Fibroblast of lung (primary cell): Measurements from ENCODE around the gene CCDC33. TPM values are rescaled to one million over a fixed set of nuclear protein-coding genes. Genes with fewer than 3 reads are reported as not detected.

Experiments used
- DNase-seq, 2 donors: peaks; one replicate each; pipeline versions ENCODE4 v3.0.0 to v3.0.0-alpha.2; 2010; ENCODE audit warnings: low read depth in 2 of 2
- H2AFZ ChIP-seq: 2 replicates; pipeline ENCODE4 v1.5.1; 2012; ENCODE audit warnings: low read length, control low read depth, inconsistent platforms
- H3K27ac ChIP-seq: 2 replicates; pipeline ENCODE4 v1.5.1; 2011; ENCODE audit warnings: low read length, control low read depth; ENCODE audit not compliant: insufficient read depth
- H3K27me3 ChIP-seq: 2 replicates; pipeline ENCODE4 v1.5.1; 2011; ENCODE audit warnings: mild to moderate bottlenecking, low read length; ENCODE audit not compliant: control insufficient read depth, insufficient read depth
- H3K36me3 ChIP-seq: 2 replicates; pipeline ENCODE4 v1.5.1; 2011; ENCODE audit warnings: low read length; ENCODE audit not compliant: control insufficient read depth, insufficient read depth
- H3K4me1 ChIP-seq: 2 replicates; pipeline ENCODE4 v1.5.1; 2011; ENCODE audit warnings: low read length; ENCODE audit not compliant: control insufficient read depth, insufficient read depth; ENCODE audit errors: extremely low read depth
- H3K4me2 ChIP-seq: 2 replicates; pipeline ENCODE4 v1.5.1; 2011; ENCODE audit warnings: low read length, control low read depth; ENCODE audit not compliant: insufficient read depth; ENCODE audit errors: extremely low read depth
- H3K4me3 ChIP-seq, 4 experiments: fragments of 200-600 bp in 1 of 4; sonication (generic) in 1 of 4; replicated peaks in 1 of 4; 2 replicates each; pipeline ENCODE4 v1.5.1; 2011 to 2016; ENCODE audit warnings: low read length in 4 of 4, low read depth in 3 of 4, mild to moderate bottlenecking in 3 of 4, control low read depth in 2 of 4, inconsistent platforms in 1 of 4, mixed read lengths in 1 of 4; ENCODE audit not compliant: insufficient read depth in 1 of 4; ENCODE audit errors: control extremely low read depth in 1 of 4
- H3K79me2 ChIP-seq: 2 replicates; pipeline ENCODE4 v1.5.1; 2012; ENCODE audit warnings: mild to moderate bottlenecking, low read length, inconsistent platforms; ENCODE audit not compliant: control insufficient read depth, insufficient read depth
- H3K9ac ChIP-seq: 2 replicates; pipeline ENCODE4 v1.5.1; 2011; ENCODE audit warnings: mild to moderate bottlenecking, low read length, control low read depth; ENCODE audit not compliant: insufficient read depth
- H3K9me3 ChIP-seq: 2 replicates; pipeline ENCODE4 v1.5.1; 2012; ENCODE audit warnings: low read depth, low read length; ENCODE audit not compliant: control insufficient read depth, insufficient read depth
- H4K20me1 ChIP-seq: 2 replicates; pipeline ENCODE4 v1.5.1; 2011; ENCODE audit warnings: low read length; ENCODE audit not compliant: control insufficient read depth, insufficient read depth; ENCODE audit errors: extremely low read depth
- CTCF ChIP-seq, 2 donors: IDR thresholded peaks in 1 of 2; conservative IDR thresholded peaks in 1 of 2; 1 replicate in 1 of 2; 2 replicates in 1 of 2; pipeline ENCODE4 v1.5.1; 2011 to 2012; ENCODE audit warnings: low read length in 2 of 2, control low read depth in 1 of 2, inconsistent platforms in 1 of 2, low read depth in 1 of 2, mild to moderate bottlenecking in 1 of 2
- EZH2 ChIP-seq: IDR thresholded peaks from 2 replicates; pipeline ENCODE4 v1.5.1; 2012; ENCODE audit warnings: low read length, control low read depth, mild to moderate bottlenecking; ENCODE audit errors: missing control alignments
- polyA plus RNA-seq, 2 donors: library from polyadenylated mRNA; depleted of rRNA in 1 of 2; stranded (reverse) in 1 of 2; unstranded in 1 of 2; fragments of >200 nt; gene quantifications; 2 replicates each; pipeline ENCODE4 v1.2.1, GENCODE V29; 2011 to 2012; ENCODE audit warnings: missing spikeins in 1 of 2
- total RNA-seq: library from RNA; depleted of rRNA; stranded (reverse); fragments of >200 nt; gene quantifications from 2 replicates; pipeline ENCODE4 v1.2.1, GENCODE V29; 2014

The CCDC33 gene
- total and polyA plus RNA-seq, 2 donors (not counting 1 experiment from before 2014, with no cell fraction given): not detected

GRCh38 chr15:74227968-74228722 lies 8.0 kb upstream of the CCDC33 start:
- no peaks in the 10 kb centered on the region for H3K36me3 ChIP-seq
- H3K27me3 ChIP-seq: peaks cover 28% of the 10 kb centered on the region
- no peak overlapping the region for H2AFZ ChIP-seq
- H3K4me2 ChIP-seq: no peak overlapping the region
- no peaks in the 10 kb centered on the region for H3K4me1 ChIP-seq
- H3K4me3 ChIP-seq: no peak overlapping the region
- H4K20me1 ChIP-seq: no peaks in the 10 kb centered on the region
- H3K9me3 ChIP-seq: no peaks in the 10 kb centered on the region
- no peak overlapping the region for H3K9ac ChIP-seq
- no peak overlapping the region for H3K27ac ChIP-seq
- DNase-seq: peak in 1 of 2 donors; percentile 51
- no peaks in the 10 kb centered on the region for H3K79me2 ChIP-seq
- TF ChIP-seq CTCF (conservative IDR thresholded peaks at IDR 0.05 in 1 of 2, IDR thresholded peaks at IDR 0.05 in 1 of 2; ENCODE audit: low read depth in 1 of 2, low read length in 2 of 2): no peak

- Histone ChIP-seq H3K4me3 (no peak overlapping the region), H3K36me3 (no peaks in the 10 kb centered on the region), H3K9ac (no peak overlapping the region), H3K79me2 (no peaks in the 10 kb centered on the region), H3K9me3 (no peaks in the 10 kb centered on the region), H3K4me2 (no peak overlapping the region), H3K27me3 (peaks cover 29% of the 10 kb centered on the region), H2AFZ (no peak overlapping the region), H4K20me1 (no peaks in the 10 kb centered on the region), H3K27ac (no peak overlapping the region), H3K4me1 (no peaks in the 10 kb centered on the region)
- peak; percentile 3 to 43 for DNase-seq
- TF ChIP-seq CTCF (conservative IDR thresholded peaks at IDR 0.05 in 1 of 2, IDR thresholded peaks at IDR 0.05 in 1 of 2; ENCODE audit: low read depth in 1 of 2, low read length in 2 of 2): no peak
- TF ChIP-seq EZH2: no peak
Observed at GRCh38 chr15:74228723-74229081, 7.4 kb upstream of the CCDC33 start.

DNA sequence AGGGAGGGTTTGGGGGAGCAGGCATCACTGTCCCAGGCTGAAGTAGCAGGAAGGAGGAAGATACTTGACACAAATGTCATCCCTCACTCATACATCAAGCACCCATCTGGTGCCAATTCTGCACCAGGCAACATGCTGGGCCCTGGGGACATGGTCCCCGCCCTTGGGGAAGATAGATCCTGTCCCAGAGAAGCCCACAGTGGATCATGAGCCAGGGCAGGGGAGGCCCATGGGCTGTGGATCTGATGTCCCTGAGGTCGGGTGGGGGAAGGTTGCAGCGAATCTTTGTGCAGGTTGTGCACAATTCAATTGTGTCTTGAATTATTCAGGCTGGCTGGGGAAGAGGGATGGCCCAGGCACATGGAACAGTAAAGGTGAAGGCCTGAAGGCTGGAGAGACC lies 6.4 kb upstream of the CCDC33 start:
- no peak overlapping the region for H3K4me3 ChIP-seq
- DNase-seq: no peak
- no peaks in the 10 kb centered on the region for H3K9me3 ChIP-seq
- no peak overlapping the region for H3K27ac ChIP-seq
- no peaks in the 10 kb centered on the region for H3K36me3 ChIP-seq
- H3K27me3 ChIP-seq: peaks cover 31% of the 10 kb centered on the region
- H3K4me1 ChIP-seq: no peaks in the 10 kb centered on the region
- no peaks in the 10 kb centered on the region for H3K79me2 ChIP-seq
- H4K20me1 ChIP-seq: no peaks in the 10 kb centered on the region
- no peak overlapping the region for H3K9ac ChIP-seq
- no peak for TF ChIP-seq EZH2
- H2AFZ ChIP-seq: no peak overlapping the region
- H3K4me2 ChIP-seq: no peak overlapping the region
